Endothelial cell of umbilical vein (primary cell): ENCODE data around the gene KRTAP4-8. TPM values are rescaled to one million over a fixed set of nuclear protein-coding genes. Genes with fewer than 3 reads are reported as not detected.

Experiments
- polyA plus RNA-seq, 4 experiments: library from polyadenylated mRNA; depleted of rRNA in 3 of 4; stranded (reverse) in 3 of 4; unstranded in 1 of 4; fragments of >200 nt; gene quantifications; 2 replicates each; pipeline versions ENCODE4 v1.2.1 to v1.2.3, GENCODE V29; 2011 to 2012; ENCODE audit warnings: missing spikeins in 1 of 4
- total RNA-seq: library from RNA; stranded (reverse); gene quantifications from 2 replicates; pipeline ENCODE4 v1.2.3, GENCODE V29; 2021

KRTAP4-8 gene
- total and polyA plus RNA-seq, 2 donors (not counting 3 experiments of a cell fraction or from before 2014, with no cell fraction given), result not detected

Other genes with a start within 250 kb of the KRTAP4-8 start
Only the 30 nearest of the 38 such genes appear.
- gene KRT39, start 131.2 kb downstream of the KRTAP4-8 start, total RNA-seq, result not detected in 2 replicates
- not detected in 2 replicates for gene KRT39, start 131.2 kb downstream of the KRTAP4-8 start, polyA plus RNA-seq
- not detected in 2 replicates for gene KRT40, start 113.8 kb downstream of the KRTAP4-8 start, total RNA-seq
- gene KRT40, start 113.8 kb downstream of the KRTAP4-8 start, polyA plus RNA-seq, result not detected in 2 replicates
- not detected in 2 replicates for gene KRTAP3-3, start 104.0 kb downstream of the KRTAP4-8 start, total RNA-seq
- not detected in 2 replicates for gene KRTAP3-3, start 104.0 kb downstream of the KRTAP4-8 start, polyA plus RNA-seq
- not detected in 2 replicates for gene KRTAP3-2, start 98.2 kb downstream of the KRTAP4-8 start, total RNA-seq
- gene KRTAP3-2, start 98.2 kb downstream of the KRTAP4-8 start, polyA plus RNA-seq, result not detected in 2 replicates
- gene KRTAP3-1, start 89.0 kb downstream of the KRTAP4-8 start, total RNA-seq, result not detected in 2 replicates
- not detected in 2 replicates for gene KRTAP3-1, start 89.0 kb downstream of the KRTAP4-8 start, polyA plus RNA-seq
- not detected in 2 replicates for gene KRTAP1-5, start 70.9 kb downstream of the KRTAP4-8 start, total RNA-seq
- not detected in 2 replicates for gene KRTAP1-5, start 70.9 kb downstream of the KRTAP4-8 start, polyA plus RNA-seq
- not detected in 2 replicates for gene KRTAP1-4, start 67.9 kb downstream of the KRTAP4-8 start, total RNA-seq
- gene KRTAP1-4, start 67.9 kb downstream of the KRTAP4-8 start, polyA plus RNA-seq, result not detected in 2 replicates
- gene KRTAP1-3, start 63.3 kb downstream of the KRTAP4-8 start, total RNA-seq, result not detected in 2 replicates
- not detected in 2 replicates for gene KRTAP1-3, start 63.3 kb downstream of the KRTAP4-8 start, polyA plus RNA-seq
- gene KRTAP1-1, start 56.7 kb downstream of the KRTAP4-8 start, total RNA-seq, result not detected in 2 replicates
- gene KRTAP1-1, start 56.7 kb downstream of the KRTAP4-8 start, polyA plus RNA-seq, result not detected in 2 replicates
- gene KRTAP2-1, start 50.8 kb downstream of the KRTAP4-8 start, total RNA-seq, result not detected in 2 replicates
- gene KRTAP2-1, start 50.8 kb downstream of the KRTAP4-8 start, polyA plus RNA-seq, result not detected in 2 replicates
- not detected in 2 replicates for gene KRTAP2-2, start 42.9 kb downstream of the KRTAP4-8 start, total RNA-seq
- gene KRTAP2-2, start 42.9 kb downstream of the KRTAP4-8 start, polyA plus RNA-seq, result not detected in 2 replicates
- gene KRTAP2-3, start 38.0 kb downstream of the KRTAP4-8 start, total RNA-seq, result not detected in 2 replicates
- not detected in 2 replicates for gene KRTAP2-3, start 38.0 kb downstream of the KRTAP4-8 start, polyA plus RNA-seq
- gene KRTAP2-4, start 32.3 kb downstream of the KRTAP4-8 start, total RNA-seq, result not detected in 2 replicates
- not detected in 2 replicates for gene KRTAP2-4, start 32.3 kb downstream of the KRTAP4-8 start, polyA plus RNA-seq
- not detected in 2 replicates for gene KRTAP4-7, start 14.0 kb downstream of the KRTAP4-8 start, total RNA-seq
- not detected in 2 replicates for gene KRTAP4-7, start 14.0 kb downstream of the KRTAP4-8 start, polyA plus RNA-seq
- gene KRTAP4-16, start 4.1 kb upstream of the KRTAP4-8 start, total RNA-seq, result not detected in 2 replicates
- gene KRTAP4-16, start 4.1 kb upstream of the KRTAP4-8 start, polyA plus RNA-seq, result not detected in 2 replicates
- not detected in 2 replicates for gene KRTAP4-9, start 7.2 kb upstream of the KRTAP4-8 start, total RNA-seq
- gene KRTAP4-9, start 7.2 kb upstream of the KRTAP4-8 start, polyA plus RNA-seq, result not detected in 2 replicates
- gene KRTAP4-11, start 20.2 kb upstream of the KRTAP4-8 start, total RNA-seq, result not detected in 2 replicates
- not detected in 2 replicates for gene KRTAP4-11, start 20.2 kb upstream of the KRTAP4-8 start, polyA plus RNA-seq
- gene KRTAP4-12, start 26.0 kb upstream of the KRTAP4-8 start, total RNA-seq, result not detected in 2 replicates
- gene KRTAP4-12, start 26.0 kb upstream of the KRTAP4-8 start, polyA plus RNA-seq, result not detected in 2 replicates
- not detected in 2 replicates for gene KRTAP4-6, start 42.4 kb upstream of the KRTAP4-8 start, total RNA-seq
- not detected in 2 replicates for gene KRTAP4-6, start 42.4 kb upstream of the KRTAP4-8 start, polyA plus RNA-seq
- gene KRTAP4-5, start 51.7 kb upstream of the KRTAP4-8 start, total RNA-seq, result not detected in 2 replicates
- gene KRTAP4-5, start 51.7 kb upstream of the KRTAP4-8 start, polyA plus RNA-seq, result not detected in 2 replicates
- not detected in 2 replicates for gene KRTAP4-4, start 62.6 kb upstream of the KRTAP4-8 start, total RNA-seq
- not detected in 2 replicates for gene KRTAP4-4, start 62.6 kb upstream of the KRTAP4-8 start, polyA plus RNA-seq
- not detected in 2 replicates for gene KRTAP4-3, start 70.1 kb upstream of the KRTAP4-8 start, total RNA-seq
- not detected in 2 replicates for gene KRTAP4-3, start 70.1 kb upstream of the KRTAP4-8 start, polyA plus RNA-seq
- not detected in 2 replicates for gene KRTAP4-2, start 80.1 kb upstream of the KRTAP4-8 start, total RNA-seq
- gene KRTAP4-2, start 80.1 kb upstream of the KRTAP4-8 start, polyA plus RNA-seq, result not detected in 2 replicates
- not detected in 2 replicates for gene KRTAP4-1, start 86.8 kb upstream of the KRTAP4-8 start, total RNA-seq
- not detected in 2 replicates for gene KRTAP4-1, start 86.8 kb upstream of the KRTAP4-8 start, polyA plus RNA-seq
- gene KRTAP9-1, start 91.7 kb upstream of the KRTAP4-8 start, total RNA-seq, result not detected in 2 replicates
- not detected in 2 replicates for gene KRTAP9-1, start 91.7 kb upstream of the KRTAP4-8 start, polyA plus RNA-seq
- not detected in 2 replicates for gene KRTAP9-2, start 128.5 kb upstream of the KRTAP4-8 start, total RNA-seq
- gene KRTAP9-2, start 128.5 kb upstream of the KRTAP4-8 start, polyA plus RNA-seq, result not detected in 2 replicates
- not detected in 2 replicates for gene KRTAP9-3, start 134.3 kb upstream of the KRTAP4-8 start, total RNA-seq
- gene KRTAP9-3, start 134.3 kb upstream of the KRTAP4-8 start, polyA plus RNA-seq, result not detected in 2 replicates
- gene KRTAP9-8, start 139.9 kb upstream of the KRTAP4-8 start, total RNA-seq, result not detected in 2 replicates
- gene KRTAP9-8, start 139.9 kb upstream of the KRTAP4-8 start, polyA plus RNA-seq, result not detected in 2 replicates
- gene KRTAP9-4, start 151.5 kb upstream of the KRTAP4-8 start, total RNA-seq, result not detected in 2 replicates
- not detected in 2 replicates for gene KRTAP9-4, start 151.5 kb upstream of the KRTAP4-8 start, polyA plus RNA-seq
- gene KRTAP9-9, start 157.2 kb upstream of the KRTAP4-8 start, total RNA-seq, result not detected in 2 replicates
- gene KRTAP9-9, start 157.2 kb upstream of the KRTAP4-8 start, polyA plus RNA-seq, result not detected in 2 replicates